Caki2 (cell line): ENCODE measurements around the gene FARS2. TPM values are rescaled to one million over a fixed set of nuclear protein-coding genes. Genes with fewer than 3 reads are reported as not detected.

Source experiments
- DNase-seq: peaks from one replicate; pipeline ENCODE4 v3.0.0-alpha.2; 2015; ENCODE audit warnings: low read depth
- in situ Hi-C: cut with HindIII; loops from 2 replicates; pipeline ENCODE4 v1.10.0; 2016; ENCODE audit warnings: low sequenced_read_pairs, low pct_unique_long_range_greater_than_20kb, mixed read lengths
- total RNA-seq: library from RNA; depleted of rRNA; stranded (reverse); fragments of >200 nt; shearing (Covaris generic); gene quantifications from 2 replicates; pipeline ENCODE4 v1.2.3, GENCODE V29; 2014; ENCODE audit warnings: low replicate concordance

The FARS2 gene
- total RNA-seq, 1 experiment from 2014 or later: 21.0 TPM

DNA sequence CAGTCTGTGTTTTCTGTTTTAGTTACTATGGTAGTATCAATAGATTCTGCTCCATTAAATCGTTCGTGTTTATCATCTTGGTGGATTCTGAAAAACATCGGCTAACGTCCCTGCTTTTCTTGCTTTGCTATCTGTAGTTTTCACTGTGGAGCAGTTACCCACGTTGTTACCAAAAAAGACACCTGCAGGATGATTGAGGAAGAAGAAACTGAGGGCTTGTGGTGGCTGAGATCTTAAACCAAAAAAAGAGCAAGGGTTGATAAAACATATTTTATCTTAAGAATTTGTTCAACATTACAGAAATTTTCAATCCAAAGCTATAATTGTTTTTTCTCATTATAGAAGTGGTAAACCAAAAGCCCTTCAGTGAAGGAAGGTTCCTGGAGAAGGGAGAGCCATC is 166.3 kb downstream of the FARS2 start:
- DNase-seq: no peak
- in situ Hi-C loops: no loop called here

- DNase-seq: no peak
- in situ Hi-C loops: no loop called here
These were observed 172.0 kb downstream of the FARS2 start for GRCh38 chr6:5433324-5433723.

DNA sequence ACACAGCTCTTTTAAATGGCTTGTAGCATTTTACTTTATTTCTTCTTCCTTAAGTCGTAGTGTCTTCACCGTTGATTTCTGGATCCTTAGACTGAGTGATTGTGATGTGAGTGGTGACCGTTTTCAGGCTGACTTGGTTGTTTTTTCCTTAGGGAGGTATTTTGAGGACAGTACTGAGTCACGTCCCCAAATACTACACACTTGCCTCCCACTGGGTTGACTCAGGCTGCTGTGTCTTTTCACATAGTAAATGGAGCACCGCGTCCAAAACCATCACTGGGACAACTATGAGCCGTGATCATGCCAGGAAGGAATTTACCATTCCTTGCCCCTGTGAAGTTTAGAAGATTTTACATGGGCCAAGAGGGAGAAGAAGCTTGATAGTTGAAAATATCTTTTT is 174.1 kb downstream of the FARS2 start:
- DNase-seq: no peak
- in situ Hi-C loops: no loop called here

DNA sequence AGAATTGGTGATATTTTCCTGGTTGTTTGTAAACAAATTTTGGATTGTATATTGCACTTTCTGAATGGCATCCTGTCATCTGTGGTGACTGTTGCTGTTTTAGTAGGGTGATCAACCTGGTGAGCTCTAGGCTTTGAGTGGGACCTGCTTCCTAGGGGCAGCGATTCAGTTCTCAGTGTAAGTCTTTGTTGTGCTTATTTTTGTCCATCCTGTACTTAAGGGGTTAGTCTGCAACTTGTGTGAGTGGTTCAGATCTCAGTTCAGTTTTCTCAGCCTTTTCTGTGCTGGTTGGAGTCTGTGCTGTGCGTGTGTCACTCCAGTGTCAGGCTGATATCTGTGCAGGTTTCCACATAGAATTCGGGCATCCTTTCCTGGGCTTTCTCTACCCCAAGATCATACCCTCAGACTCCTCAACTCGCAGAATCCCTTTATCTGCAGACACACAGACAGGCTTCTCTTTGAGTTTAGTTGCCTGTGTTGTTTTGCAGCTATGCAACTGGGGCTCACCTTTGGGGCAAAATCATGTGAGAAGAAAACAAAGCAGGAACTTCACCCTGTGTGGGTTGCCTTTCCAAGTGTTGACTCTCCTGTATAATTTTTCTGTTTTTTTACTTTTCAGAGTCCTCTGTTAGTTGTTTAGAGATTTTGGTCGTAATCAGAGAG is 177.7 kb downstream of the FARS2 start:
- in situ Hi-C loops: no loop called here
- no peak for DNase-seq

DNA sequence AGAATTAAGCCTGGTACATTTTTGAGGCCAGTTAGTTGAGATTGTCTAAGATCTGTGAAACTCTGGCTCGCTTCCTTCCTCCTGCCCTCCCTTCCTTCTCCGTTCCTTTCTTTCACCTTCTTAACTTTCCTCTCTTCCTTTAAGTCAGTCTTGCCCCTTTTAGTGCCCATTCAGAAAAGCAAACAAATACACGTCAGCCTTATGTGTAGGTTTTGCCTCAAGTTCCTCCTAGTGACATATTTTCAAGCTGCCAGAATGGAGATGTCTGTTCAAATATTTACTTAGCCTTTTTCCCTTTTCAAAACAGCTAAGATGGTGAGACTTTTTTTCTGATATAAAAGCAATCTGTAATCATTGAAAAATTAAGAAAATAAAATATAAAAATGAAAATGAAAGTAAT is 178.4 kb downstream of the FARS2 start:
- no peak for DNase-seq
- in situ Hi-C loops: no loop called here

DNA sequence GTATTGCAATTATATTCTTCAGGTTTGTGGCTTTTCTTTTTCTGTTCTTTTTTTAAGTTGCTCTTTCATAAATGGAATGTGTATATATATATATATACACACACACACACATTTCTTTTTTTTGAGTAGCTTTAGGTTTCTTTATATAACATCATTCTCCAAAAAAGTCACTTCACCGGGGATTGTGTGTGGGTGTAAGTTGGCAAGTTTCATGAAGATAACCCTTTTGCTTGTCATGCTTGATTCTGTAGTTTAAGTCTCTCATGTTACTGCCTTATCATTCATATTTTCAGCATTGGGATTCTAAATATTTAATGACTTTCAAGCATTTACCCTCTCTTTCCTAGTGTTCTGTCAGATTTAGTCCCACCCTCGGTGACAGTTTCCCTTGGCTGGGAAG is 181.0 kb downstream of the FARS2 start:
- DNase-seq: no peak
- in situ Hi-C loops: no loop called here

GRCh38 chr6:5442916-5443315 is 181.6 kb downstream of the FARS2 start:
- in situ Hi-C loops: no loop called here
- DNase-seq: no peak

DNA sequence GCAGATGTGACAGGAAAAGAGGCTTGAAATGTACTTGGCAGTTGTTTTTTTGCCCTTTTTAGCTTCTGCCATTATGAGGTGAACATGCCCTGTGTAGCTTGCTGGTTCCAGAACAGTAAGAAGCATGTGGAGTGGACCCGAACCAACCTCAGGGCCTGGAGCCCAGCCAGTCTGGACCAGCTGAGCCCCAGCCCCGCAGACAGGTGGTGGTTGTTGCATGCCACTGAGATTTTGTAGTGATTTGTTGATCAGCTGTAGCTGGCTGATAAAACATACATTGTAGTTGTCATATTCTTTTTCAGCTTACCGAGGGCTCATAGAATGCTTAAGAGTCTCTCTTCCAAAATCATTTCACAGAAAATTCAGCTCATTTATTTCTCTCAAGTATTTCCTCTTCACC is 182.2 kb downstream of the FARS2 start:
- DNase-seq: no peak
- in situ Hi-C loops: no loop called here

- in situ Hi-C loops: no loop called here
- DNase-seq: no peak
These were observed 185.2 kb downstream of the FARS2 start for GRCh38 chr6:5446362-5447075.

- in situ Hi-C loops: no loop called here
- DNase-seq: no peak
These were observed 186.6 kb downstream of the FARS2 start for GRCh38 chr6:5447921-5448320.

DNA sequence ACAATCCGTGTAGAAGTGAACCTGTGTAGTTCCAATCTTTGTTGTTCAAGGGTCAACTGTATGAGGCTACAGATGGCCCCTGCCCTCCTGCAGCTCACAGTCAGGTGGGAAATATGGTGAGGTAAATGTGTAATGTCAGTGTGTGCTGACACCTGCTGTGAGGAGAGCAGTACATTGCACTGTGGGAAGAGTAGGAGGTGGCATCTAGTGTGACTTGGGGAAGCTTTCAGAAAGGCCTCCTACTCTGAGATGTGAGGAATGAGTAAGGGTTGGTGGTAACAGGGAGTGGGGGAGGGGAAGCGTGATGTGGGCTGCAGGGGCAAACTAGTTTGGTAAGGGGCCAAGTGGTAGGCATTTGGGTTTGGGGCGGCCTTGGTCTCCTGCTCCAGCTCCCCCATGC is 188.8 kb downstream of the FARS2 start:
- in situ Hi-C loops: no loop called here

GRCh38 chr6:5453546-5453945 is 192.2 kb downstream of the FARS2 start:
- in situ Hi-C loops: no loop called here
- no peak for DNase-seq

More for the DNA sequence above, 188.8 kb downstream of the FARS2 start:
- no peak for DNase-seq

DNA sequence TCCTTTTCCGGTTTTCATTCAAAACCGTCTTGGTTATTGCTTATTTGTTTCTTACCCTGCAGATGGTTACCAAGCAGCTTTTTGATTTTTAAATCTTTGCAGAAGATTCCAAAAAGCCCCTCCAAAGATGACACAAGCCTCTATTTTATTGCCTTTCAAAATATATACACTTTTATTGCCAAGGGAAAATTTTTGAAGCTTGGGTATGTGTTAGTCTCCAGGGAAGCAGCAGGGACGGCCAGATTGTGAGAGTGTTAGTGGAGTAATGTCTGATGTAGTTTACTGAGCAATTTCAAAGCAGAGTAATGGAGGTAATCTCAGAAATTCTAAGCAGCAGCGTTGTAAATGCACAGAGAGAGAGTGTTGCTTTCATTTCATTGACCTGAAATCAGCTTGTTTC is 193.8 kb downstream of the FARS2 start:
- in situ Hi-C loops: no loop called here
- DNase-seq: no peak

DNA sequence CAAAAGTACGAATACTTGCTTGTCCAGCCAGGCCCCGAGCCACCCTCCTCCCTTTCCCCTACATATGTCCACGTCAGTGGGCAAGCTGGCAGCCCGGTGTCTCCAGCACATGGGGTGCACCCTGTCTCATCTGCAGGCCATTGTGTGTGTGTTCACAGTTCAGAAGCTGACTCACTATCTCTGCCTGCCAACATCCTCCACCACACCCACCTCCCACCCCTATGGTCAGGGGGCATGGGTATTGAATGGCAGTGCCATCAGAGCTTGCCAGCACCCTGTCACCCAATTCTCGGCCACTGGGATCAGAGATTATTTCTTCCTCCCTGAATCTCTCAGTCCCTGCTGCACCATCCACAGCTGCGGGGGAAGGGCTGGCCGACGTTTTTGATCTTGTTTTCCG is 195.7 kb downstream of the FARS2 start:
- no peak for DNase-seq
- in situ Hi-C loops: no loop called here

DNA sequence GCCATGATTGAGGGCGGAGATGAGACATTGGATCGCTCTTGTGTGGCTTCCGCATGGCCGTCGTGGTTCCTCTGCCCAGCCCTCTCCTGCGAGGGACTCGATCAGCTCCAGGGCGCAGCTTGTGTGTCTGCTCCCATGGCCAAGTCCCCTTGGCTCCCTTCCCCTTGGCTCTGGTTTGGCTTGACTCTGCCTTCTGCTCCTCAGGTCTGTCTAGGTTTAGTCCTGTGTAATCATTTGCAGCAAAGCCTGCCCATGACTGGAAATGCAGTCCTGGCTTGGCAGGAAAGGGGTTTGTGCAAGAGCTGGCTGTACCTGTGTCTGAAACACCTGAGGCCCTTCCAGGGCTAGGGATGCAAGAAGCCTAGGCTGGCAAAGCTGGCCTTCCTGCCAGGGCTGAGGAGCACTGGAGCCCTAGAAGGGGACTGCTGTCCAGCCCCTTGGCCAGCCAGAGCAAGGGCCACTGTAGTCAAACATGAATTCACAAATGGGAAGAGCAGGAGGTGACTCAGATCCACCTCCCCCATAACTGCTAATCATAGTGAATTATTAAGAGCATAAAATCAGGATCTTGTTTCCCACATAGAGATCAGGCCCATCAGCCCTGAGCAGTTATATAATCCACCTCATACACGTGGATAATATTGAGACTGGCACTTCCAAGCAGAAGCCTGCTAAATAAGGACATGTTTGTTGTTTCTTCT is 196.8 kb downstream of the FARS2 start:
- no peak for DNase-seq
- in situ Hi-C loops: no loop called here

DNA sequence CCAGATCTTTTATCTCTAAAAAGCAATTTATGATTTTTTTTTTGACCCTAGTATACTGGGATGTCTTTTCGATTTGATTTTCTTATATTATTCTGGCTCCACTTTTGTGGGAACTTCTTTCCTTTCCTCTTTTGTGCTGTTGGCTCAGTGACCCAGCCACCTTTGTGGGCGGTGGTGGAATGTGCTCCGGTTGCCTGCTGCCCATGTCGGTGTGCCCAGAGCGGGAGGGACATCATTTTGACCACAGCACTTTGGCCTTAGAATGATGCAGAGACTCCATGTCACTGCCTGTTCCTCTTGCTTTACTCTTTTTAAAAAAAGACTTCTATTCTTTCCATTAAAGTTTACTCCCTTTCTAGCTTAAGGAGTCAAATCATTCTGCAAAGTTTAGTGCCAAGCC is 198.0 kb downstream of the FARS2 start:
- in situ Hi-C loops: no loop called here
- DNase-seq: no peak

DNA sequence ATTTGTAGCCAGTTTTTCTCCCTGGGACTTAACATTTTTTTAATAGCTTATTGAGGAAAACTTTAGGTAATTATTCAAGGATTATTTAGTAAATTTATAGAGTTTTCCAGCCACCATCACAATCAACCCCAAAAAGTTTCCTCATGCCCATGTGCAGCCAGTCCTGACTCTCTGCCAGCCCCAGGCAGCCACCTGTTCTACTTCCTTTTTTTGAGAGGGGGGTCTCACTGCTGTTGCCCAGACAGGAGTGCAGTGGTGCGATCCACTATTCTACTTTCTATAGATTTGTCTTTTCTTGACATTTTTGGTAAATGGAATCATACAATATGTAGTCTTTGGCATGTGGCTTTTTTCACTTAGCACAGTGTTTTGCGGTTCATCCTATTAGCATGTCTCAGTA is 200.1 kb downstream of the FARS2 start:
- in situ Hi-C loops: no loop called here
- no peak for DNase-seq

GRCh38 chr6:5462856-5463255 is 201.5 kb downstream of the FARS2 start:
- no peak for DNase-seq
- in situ Hi-C loops: no loop called here

GRCh38 chr6:5463690-5464089 is 202.4 kb downstream of the FARS2 start:
- in situ Hi-C loops: no loop called here

More at GRCh38 chr6:5463690-5464089, 202.4 kb downstream of the FARS2 start:
- DNase-seq: no peak
